B cell (primary cell): ENCODE measurements around the gene CC2D1B.

ENCODE experiments used
- CTCF ChIP-seq: fragments of 200-600 bp; IDR thresholded peaks from one replicate; pipeline ENCODE4 v1.8.0; 2022; ENCODE audit warnings: antibody characterized with exemption, mild to moderate bottlenecking
- EZH2 ChIP-seq: IDR thresholded peaks from 2 replicates; pipeline ENCODE4 v1.6.1; 2012; ENCODE audit warnings: borderline replicate concordance, low read depth, mild to moderate bottlenecking, moderate library complexity, low read length; ENCODE audit not compliant: insufficient read depth, poor library complexity, severe bottlenecking

- TF ChIP-seq CTCF (no peak), EZH2 (no peak)
These were observed 17.2 kb downstream of the CC2D1B start for GRCh38 chr1:52348704-52349300.
